Testis (tissue), 3 donors: ENCODE measurements around the gene SPOP. TPM values are rescaled to one million over a fixed set of nuclear protein-coding genes. Genes with fewer than 3 reads are reported as not detected.

Experiments
- DNase-seq: peaks from one replicate; pipeline ENCODE4 v3.0.0-alpha.2; 2019
- H3K27ac ChIP-seq, 2 donors: fragments of 200-600 bp; sonication (generic); one replicate each; pipeline ENCODE4 v1.5.1; 2019
- H3K27me3 ChIP-seq: fragments of 200-600 bp; sonication (generic); one replicate; pipeline ENCODE4 v1.5.1; 2019
- H3K36me3 ChIP-seq: fragments of 200-600 bp; sonication (generic); one replicate; pipeline ENCODE4 v1.5.1; 2017; ENCODE audit warnings: low read depth; ENCODE audit errors: missing control alignments
- H3K4me1 ChIP-seq: fragments of 200-600 bp; sonication (generic); one replicate; pipeline ENCODE4 v1.5.1; 2019
- H3K4me3 ChIP-seq, 2 donors: fragments of 200-600 bp; sonication (generic); one replicate each; pipeline ENCODE4 v1.5.1; 2017 to 2019
- H3K9me3 ChIP-seq: fragments of 200-600 bp; sonication (generic); one replicate; pipeline ENCODE4 v1.5.1; 2017
- CTCF ChIP-seq, 3 experiments: fragments of 450-650 bp in 2 of 3; fragments of 200-600 bp in 1 of 3; sonication (generic) in 1 of 3; IDR thresholded peaks; one replicate each; pipeline ENCODE4 v1.5.1; 2016 to 2019; ENCODE audit warnings: antibody characterized with exemption in 3 of 3, mild to moderate bottlenecking in 2 of 3, moderate library complexity in 1 of 3
- POLR2A ChIP-seq: fragments of 450-650 bp; IDR thresholded peaks from one replicate; pipeline ENCODE4 v1.6.1; 2017; ENCODE audit warnings: antibody characterized with exemption, mild to moderate bottlenecking, moderate library complexity
- WGBS, 2 donors: methylation state at CpG; one replicate each; pipeline ENCODE4 v1.1.5; 2018; 5-methylcytosine and 5-hydroxymethylcytosine counted together
- intact Hi-C: fragments of 100-400 bp; cut with DNase I; formaldehyde crosslinking; loops from one replicate; pipeline ENCODE4 v1.15.1; 2023; ENCODE audit warnings: low total_unique reads
- polyA plus RNA-seq: library from polyadenylated mRNA; stranded (reverse); fragments of 350-450 nt; fragmentation: Illumina TruSeq; extraction: RNeasy Lipid Tissue Mini Kit (QIAGEN cat#74804); gene quantifications from one replicate; pipeline ENCODE4 v1.2.3, GENCODE V29; 2014; ENCODE audit warnings: low read depth, low replicate concordance; ENCODE audit not compliant: insufficient read depth
- total RNA-seq, 2 donors: library from RNA; depleted of rRNA; stranded (reverse); fragments of >200 nt; gene quantifications; one replicate each; pipeline ENCODE4 v1.2.3, GENCODE V29; 2016

Gene SPOP
- total and polyA plus RNA-seq, 3 donors from 2014 or later: 39.6 to 60.6 (median 52.0) TPM

GRCh38 chr17:49687878-49688491, 10.1 kb upstream of the SPOP start:
- no peaks in the 10 kb centered on the region for H3K36me3 ChIP-seq
- no peak overlapping the region for H3K4me3 ChIP-seq
- H3K9me3 ChIP-seq: no peaks in the 10 kb centered on the region
- H3K4me1 ChIP-seq: peaks cover 5% of the 10 kb centered on the region
- no peak for DNase-seq
- no peaks in the 10 kb centered on the region for H3K27me3 ChIP-seq
- 77 to 78% methylated on average over 9 to 10 of the region's 10 CpGs for WGBS, 2 donors
- intact Hi-C loops: no loop called here
- TF ChIP-seq CTCF (IDR thresholded peaks at IDR 0.05) (no peak), POLR2A (no peak)
- H3K27ac ChIP-seq: peak overlapping the region in 1 of 2 donors; percentile 66

- H3K27ac ChIP-seq: peak overlapping the region in 1 of 2 donors; percentile 31
- H3K36me3 ChIP-seq: no peaks in the 10 kb centered on the region
- peaks cover 11% of the 10 kb centered on the region for H3K4me1 ChIP-seq
- H3K4me3 ChIP-seq: no peak overlapping the region
- no peak for DNase-seq
- intact Hi-C loops: no loop called here
- H3K27me3 ChIP-seq: no peaks in the 10 kb centered on the region
- no peak for TF ChIP-seq CTCF (IDR thresholded peaks at IDR 0.05)
- TF ChIP-seq POLR2A: no peak
- no peaks in the 10 kb centered on the region for H3K9me3 ChIP-seq
- WGBS, 2 donors: 58 to 59% methylated on average over 9 of the region's 9 CpGs
These were observed 3.4 kb upstream of the SPOP start for GRCh38 chr17:49681106-49681979.

GRCh38 chr17:49680314-49680713, 2.4 kb upstream of the SPOP start:
- TF ChIP-seq POLR2A: no peak
- TF ChIP-seq CTCF (IDR thresholded peaks at IDR 0.05): no peak
- Histone ChIP-seq H3K27me3 (no peaks in the 10 kb centered on the region), H3K27ac (no peak overlapping the region), H3K4me3 (no peak overlapping the region), H3K4me1 (peaks cover 18% of the 10 kb centered on the region), H3K9me3 (no peaks in the 10 kb centered on the region), H3K36me3 (no peaks in the 10 kb centered on the region)
- DNase-seq: no peak
- intact Hi-C loops: no loop called here
- WGBS, 2 donors: 81 to 82% methylated on average over 6 of the region's 6 CpGs

- peaks cover 22% of the 10 kb centered on the region for H3K4me1 ChIP-seq
- H3K27me3 ChIP-seq: no peaks in the 10 kb centered on the region
- no peaks in the 10 kb centered on the region for H3K36me3 ChIP-seq
- H3K4me3 ChIP-seq: peak overlapping the region; percentile 74 to 94
- H3K9me3 ChIP-seq: no peaks in the 10 kb centered on the region
- H3K27ac ChIP-seq: peak overlapping the region; percentile 97 to 98
- peak; percentile 96 for DNase-seq
- WGBS, 2 donors: 0% methylated on average over 31 to 33 of the region's 34 CpGs
- TF ChIP-seq CTCF (IDR thresholded peaks at IDR 0.05): peak in 1 of 3 experiments; percentile 10
- no peak for TF ChIP-seq POLR2A
- intact Hi-C loops: no loop called here
These were observed 564 bp downstream of the SPOP start for GRCh38 chr17:49677134-49677932.
